ENCODE results near the gene CDC73. TPM values are rescaled to one million over a fixed set of nuclear protein-coding genes. Genes with fewer than 3 reads are reported as not detected.

The CDC73 gene
- total and polyA plus RNA-seq, 11 donors, result 8.3 to 57.3 (median 50.6) TPM

DNA sequence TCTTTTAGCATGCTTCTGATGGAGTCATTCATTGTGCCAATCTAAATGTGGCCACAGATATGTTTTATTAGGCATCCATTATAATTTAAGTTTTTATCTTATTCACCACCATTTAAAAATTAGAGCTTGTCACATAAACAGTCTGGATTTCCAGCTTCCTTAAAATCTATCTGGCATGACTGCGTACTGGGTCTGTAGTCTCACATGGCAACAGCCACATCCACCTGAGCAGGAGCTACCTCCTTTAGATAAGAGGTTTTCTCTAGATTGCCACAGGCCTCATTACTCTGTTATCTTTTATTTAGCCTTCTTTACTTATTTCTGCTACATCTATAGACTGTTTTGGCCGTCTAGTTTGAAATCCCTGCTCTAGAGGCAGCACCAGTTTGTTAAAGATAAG lies 35.5 kb downstream of the CDC73 start:
- Histone ChIP-seq H3K9me3 (no peaks in the 10 kb centered on the region), H3K4me1 (peaks cover 0 to 11% (median 0%) of the 10 kb centered on the region in 12 donors), H3K4me3 (no peak overlapping the region), H3K27ac (no peak overlapping the region), H3K27me3 (no peaks in the 10 kb centered on the region), H3K36me3 (peaks cover 0 to 55% (median 32%) of the 10 kb centered on the region in 9 donors)
- intact Hi-C loops (cut with DNase I), result no loop called here
- DNase-seq (no peak), ATAC-seq (no peak)
- TF ChIP-seq POLR2A (IDR thresholded peaks at IDR 0.05), result no peak
- no peak for TF ChIP-seq CTCF (IDR thresholded peaks at IDR 0.05)
- 65 to 74% (median 70%) methylated on average over 2 of the region's 2 CpGs for WGBS, 4 donors

DNA sequence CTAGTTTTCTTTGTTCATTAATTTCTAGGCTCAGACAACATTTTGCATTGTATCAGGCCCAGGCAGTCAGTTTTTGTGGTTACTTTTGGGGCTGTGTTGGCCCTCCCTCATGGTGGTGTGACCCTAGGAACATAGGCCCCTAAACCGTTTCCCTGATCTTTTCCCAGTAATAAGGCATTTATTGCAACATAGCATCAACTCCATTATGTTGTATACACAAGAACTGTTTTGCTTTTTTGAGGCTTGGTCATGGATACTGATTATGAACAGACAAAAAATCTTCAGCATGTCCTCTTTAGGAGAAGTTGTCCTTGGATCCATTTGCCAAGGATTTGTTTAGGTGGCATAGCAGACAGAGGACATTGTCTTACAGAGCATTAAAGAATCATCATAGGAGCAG lies 54.3 kb downstream of the CDC73 start:
- DNase-seq (no peak), ATAC-seq (no peak)
- Histone ChIP-seq H3K4me3 (no peak overlapping the region), H3K36me3 (peaks cover 0 to 6% (median 0%) of the 10 kb centered on the region in 9 donors), H3K4me1 (peaks cover 0 to 29% (median 16%) of the 10 kb centered on the region in 12 donors), H3K27ac (no peak overlapping the region), H3K27me3 (no peaks in the 10 kb centered on the region), H3K9me3 (no peaks in the 10 kb centered on the region)
- intact Hi-C loops (cut with DNase I), result no loop called here
- 80 to 100% (median 91%) methylated on average over 1 of the region's 1 CpG for WGBS, 4 donors
- TF ChIP-seq POLR2A (IDR thresholded peaks at IDR 0.05) (no peak), CTCF (IDR thresholded peaks at IDR 0.05) (no peak)

- H3K4me1 ChIP-seq, result peaks cover 0 to 31% (median 19%) of the 10 kb centered on the region in 12 donors
- H3K9me3 ChIP-seq, result no peaks in the 10 kb centered on the region
- DNase-seq, result no peak
- H3K36me3 ChIP-seq, result no peaks in the 10 kb centered on the region
- no peak overlapping the region for H3K4me3 ChIP-seq
- ATAC-seq, result no peak
- intact Hi-C loops (cut with DNase I), result no loop called here
- H3K27ac ChIP-seq, result no peak overlapping the region
- no peak for TF ChIP-seq POLR2A (IDR thresholded peaks at IDR 0.05)
- no peak for TF ChIP-seq CTCF (IDR thresholded peaks at IDR 0.05)
- no peaks in the 10 kb centered on the region for H3K27me3 ChIP-seq
Measured at GRCh38 chr1:193176788-193177187, 55.0 kb downstream of the CDC73 start.

GRCh38 chr1:193179094-193179493 lies 57.3 kb downstream of the CDC73 start:
- no peak overlapping the region for H3K27ac ChIP-seq
- ATAC-seq (no peak), DNase-seq (no peak)
- 26 to 31% (median 29%) methylated on average over 4 of the region's 4 CpGs for WGBS, 4 donors
- no peaks in the 10 kb centered on the region for H3K36me3 ChIP-seq
- intact Hi-C loops (cut with DNase I), result no loop called here
- TF ChIP-seq POLR2A (IDR thresholded peaks at IDR 0.05) (no peak), CTCF (IDR thresholded peaks at IDR 0.05) (no peak)
- H3K9me3 ChIP-seq, result no peaks in the 10 kb centered on the region
- H3K4me3 ChIP-seq, result no peak overlapping the region
- H3K27me3 ChIP-seq, result no peaks in the 10 kb centered on the region
- peaks cover 0 to 43% (median 20%) of the 10 kb centered on the region in 12 donors for H3K4me1 ChIP-seq

Measured in heart left ventricle (tissue), 16 donors.